Activated CD4-positive, alpha-beta T cell treated with anti-CD3 and anti-CD28 coated beads, Interleukin-2, amount 50 U/mL, for 1 hour (primary cell): ENCODE data around the gene PILRA.

Experiments
- DNase-seq: peaks from one replicate; pipeline ENCODE4 v3.0.0-alpha.2; 2020

PILRA gene

GRCh38 chr7:100413889-100414288 lies 40.6 kb downstream of the PILRA start:
- no peak for DNase-seq

- no peak for DNase-seq
These were observed 42.2 kb downstream of the PILRA start for GRCh38 chr7:100415448-100415847.

DNA sequence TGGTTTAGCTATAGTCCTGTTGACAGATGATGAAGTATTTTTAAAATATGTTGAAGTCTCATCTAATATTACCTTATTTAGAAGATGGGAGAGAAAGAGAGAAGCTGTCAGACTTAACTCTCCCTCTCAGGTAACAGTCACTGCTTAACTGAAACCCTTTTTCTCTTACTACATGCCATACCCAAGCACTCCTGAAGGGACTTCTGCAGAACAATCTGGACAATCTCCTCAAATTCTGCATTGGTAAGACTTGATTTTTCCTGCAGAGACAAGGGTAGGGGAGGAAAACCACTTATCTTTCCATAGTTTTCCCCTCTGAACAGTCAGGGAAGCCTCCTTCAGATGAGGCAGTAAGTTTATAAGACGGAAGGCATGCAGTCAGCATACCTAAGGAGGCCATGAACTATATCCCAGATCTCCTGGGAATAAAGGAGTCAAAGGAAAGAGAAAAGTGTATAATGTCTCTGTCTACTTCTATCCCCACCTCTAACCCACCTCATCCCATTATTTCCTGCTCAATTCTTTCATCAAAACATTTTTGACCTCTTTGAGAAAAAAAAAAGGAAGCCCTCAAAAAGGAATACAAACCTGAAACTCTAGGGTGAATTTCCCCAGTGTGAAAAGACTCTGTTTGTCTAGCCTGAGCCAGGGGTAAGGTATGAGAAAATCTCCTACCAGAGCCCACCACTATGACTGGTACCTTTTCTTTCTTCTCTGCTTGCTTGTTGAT lies 45.8 kb downstream of the PILRA start:
- no peak for DNase-seq

DNA sequence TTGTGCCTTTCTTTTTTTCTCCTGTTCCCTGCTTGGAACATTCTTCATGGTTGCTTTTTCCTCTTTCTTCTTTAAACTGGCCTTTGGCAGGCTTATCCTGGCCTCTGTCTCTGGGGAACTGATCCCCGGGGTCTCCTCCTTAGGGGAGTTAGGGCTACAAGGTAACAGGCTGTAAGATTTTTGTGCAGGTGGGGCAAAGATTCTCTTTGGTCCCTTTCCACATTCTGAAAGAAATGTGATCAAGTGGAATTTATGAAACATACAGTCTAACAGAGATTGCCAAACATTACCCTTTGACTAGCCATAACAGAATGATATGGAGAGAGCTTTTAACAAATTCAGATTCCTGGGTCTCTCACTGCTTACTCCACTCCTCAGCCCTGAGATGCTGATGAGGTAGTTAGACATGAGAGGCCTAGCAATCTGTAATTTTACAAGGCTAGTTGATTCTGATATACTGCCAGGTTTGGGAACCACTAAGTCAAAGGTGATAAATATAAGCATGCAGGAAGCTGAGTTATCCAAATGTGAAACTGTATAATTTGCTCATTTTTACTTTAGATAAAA lies 46.5 kb downstream of the PILRA start:
- no peak for DNase-seq

DNA sequence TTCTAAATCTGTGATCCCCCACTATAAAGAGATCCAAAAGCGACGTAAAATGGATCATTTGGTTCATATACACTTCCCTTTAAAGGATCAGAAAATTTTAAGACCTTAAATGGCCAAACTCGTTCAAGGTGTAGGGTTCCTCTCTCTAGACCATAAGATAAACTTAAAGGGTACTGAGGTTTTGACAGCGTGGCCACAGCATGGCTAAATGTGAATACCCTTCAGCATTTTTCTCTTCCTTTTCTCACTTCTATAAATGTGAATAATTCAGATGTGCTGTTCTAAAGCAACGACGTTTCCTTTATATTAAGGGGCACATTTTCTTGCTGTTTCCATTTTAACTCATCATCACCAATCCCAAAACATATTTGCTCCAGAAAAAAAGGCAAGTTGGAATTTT lies 50.0 kb downstream of the PILRA start:
- no peak for DNase-seq

DNA sequence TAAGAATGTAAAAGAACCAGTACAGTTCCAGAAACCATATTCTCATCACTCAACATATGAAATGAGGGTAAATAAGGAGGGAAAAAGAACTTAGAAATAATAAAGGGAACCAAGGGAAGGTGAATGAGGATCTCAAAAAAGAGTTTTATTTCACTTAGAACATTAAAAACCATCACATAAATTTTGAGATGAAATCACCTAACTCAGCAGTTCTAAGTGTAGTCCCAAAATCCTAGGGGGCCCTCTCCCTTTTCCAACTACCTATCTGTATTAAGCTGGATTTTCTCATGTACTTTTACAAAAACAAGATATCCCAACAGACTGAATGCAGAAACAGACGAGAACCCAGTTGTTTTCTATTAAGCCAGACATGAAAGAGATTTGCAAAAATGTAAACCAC lies 52.1 kb downstream of the PILRA start:
- no peak for DNase-seq

DNA sequence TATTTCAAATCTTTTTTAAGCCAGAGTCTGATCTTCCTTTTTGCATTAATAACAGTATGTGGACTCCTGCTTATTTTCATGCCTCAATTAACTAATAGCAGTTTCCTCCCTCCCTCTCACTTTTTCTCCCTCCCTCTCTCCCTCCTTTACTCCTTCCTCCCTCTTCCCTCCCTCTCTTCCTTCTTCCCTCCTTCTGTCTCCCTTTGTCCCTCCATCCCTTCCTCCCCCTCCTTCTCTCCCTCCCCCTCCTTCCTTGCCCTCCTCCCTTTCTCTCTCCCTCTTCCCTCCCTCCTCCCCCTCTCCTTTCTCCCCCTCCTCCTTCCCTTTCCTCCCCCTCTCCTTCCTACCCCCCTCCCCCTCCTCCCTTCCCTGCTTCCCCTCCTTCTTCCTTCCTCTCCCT lies 53.2 kb downstream of the PILRA start:
- no peak for DNase-seq

GRCh38 chr7:100427762-100428198 lies 54.5 kb downstream of the PILRA start:
- DNase-seq: no peak

GRCh38 chr7:100428199-100428966 lies 55.1 kb downstream of the PILRA start, which contains the start of gene ZCWPW1:
Gene ZCWPW1, minus strand, starts transcription at chr7:100428703. Its CDS starts 8,054 bp downstream, at chr7:100420649.
- peak; percentile 97 for DNase-seq

GRCh38 chr7:100428967-100429636 lies 55.8 kb downstream of the PILRA start:
- peak; percentile 100 for DNase-seq

DNA sequence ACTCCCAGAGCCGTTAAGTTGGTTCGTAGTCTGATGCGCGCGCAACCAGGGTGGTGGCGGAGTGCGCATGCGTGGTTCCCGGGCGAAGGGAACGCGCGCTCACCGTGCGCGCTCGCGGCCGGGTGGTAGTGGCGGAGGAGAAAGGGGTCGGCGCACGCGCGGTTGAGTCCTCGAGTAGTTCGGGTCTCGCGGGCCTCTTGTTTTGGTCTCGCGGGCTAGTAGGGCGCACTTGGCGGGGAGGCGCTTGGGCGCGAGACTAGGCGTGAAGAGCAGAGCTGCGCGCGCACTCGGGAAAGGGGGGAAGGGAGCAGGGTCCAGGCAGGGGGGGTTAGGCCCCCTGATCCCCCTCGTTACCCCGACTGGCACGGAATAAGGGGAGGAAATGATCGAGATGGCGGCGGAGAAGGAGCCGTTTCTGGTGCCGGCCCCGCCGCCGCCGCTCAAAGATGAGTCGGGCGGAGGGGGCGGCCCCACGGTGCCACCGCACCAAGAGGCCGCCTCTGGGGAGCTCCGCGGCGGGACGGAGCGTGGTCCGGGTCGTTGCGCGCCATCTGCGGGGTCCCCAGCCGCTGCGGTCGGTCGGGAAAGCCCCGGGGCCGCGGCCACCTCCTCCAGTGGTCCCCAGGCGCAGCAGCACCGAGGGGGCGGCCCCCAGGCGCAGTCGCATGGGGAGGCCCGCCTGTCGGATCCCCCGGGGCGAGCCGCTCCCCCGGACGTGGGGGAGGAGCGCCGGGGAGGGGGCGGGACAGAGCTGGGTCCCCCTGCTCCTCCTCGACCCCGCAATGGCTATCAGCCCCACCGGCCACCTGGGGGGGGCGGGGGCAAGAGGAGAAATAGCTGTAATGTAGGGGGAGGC lies 56.6 kb downstream of the PILRA start, which contains the start of gene MEPCE:
MEPCE (plus strand) TSS at position 195 of the 856 bp plus-strand sequence; CDS start at position 383, 188 bp downstream.
- DNase-seq: peak; percentile 97

- DNase-seq: peak; percentile 32
These were observed 57.4 kb downstream of the PILRA start for GRCh38 chr7:100430493-100431285.

- no peak for DNase-seq
These were observed 58.0 kb downstream of the PILRA start for GRCh38 chr7:100431286-100431735.

DNA sequence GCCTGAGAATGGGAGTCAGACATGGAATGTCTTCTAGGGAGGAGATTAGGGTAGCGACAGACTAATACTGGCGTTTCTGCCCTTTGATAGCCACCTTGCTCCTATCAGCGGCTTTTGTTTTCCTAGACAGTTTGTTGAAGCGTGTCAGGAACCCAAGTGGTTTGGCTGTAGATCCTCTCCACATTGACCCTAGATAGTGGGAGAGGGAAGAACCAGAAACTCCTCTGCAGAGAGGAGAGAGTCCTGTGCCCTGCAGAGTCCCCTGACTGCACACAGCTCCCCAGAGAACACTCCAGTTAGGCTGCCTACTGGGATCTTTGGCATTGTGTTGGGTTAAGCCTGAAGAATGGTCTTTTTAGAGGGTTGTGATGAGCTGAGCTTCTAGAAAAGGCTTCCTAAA lies 58.8 kb downstream of the PILRA start:
- DNase-seq: no peak

DNA sequence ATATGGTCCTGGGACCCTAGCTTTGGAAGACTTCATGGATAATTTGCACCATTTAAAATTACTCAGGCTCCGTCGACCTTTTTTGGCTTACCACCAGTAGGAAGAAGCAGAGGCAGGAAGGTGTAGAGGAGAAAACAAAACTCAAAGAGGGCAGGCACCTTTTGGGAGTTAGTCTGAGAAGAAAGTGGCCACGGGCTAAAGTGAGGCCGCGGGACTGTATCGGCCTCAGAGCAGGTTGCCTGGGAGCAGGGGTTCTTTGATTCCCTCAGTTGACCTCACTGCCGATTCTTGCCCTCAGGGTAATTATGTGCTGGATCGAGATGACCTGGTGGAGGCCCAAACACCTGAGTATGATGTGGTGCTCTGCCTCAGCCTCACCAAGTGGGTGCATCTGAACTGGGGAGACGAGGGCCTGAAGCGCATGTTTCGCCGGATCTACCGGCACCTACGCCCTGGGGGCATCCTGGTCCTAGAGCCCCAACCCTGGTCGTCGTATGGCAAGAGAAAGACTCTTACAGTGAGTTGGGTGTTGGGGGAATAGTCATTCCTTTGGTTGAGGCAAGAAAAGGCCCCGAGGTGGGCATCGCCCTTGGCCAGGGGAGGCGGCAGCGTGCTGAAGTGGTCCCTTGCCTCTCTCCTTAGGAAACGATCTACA lies 59.5 kb downstream of the PILRA start:
- no peak for DNase-seq

DNA sequence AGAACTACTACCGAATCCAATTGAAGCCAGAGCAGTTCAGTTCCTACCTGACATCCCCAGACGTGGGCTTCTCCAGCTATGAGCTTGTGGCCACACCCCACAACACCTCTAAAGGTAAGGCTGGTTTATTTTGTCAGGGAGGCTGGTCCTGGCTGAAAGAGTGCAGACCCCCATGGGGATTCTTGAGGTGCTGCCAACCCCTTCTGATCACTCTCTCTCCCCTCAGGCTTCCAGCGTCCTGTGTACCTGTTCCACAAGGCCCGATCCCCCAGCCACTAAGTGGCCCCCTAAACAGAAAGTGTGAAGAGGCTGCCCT lies 59.9 kb downstream of the PILRA start:
- no peak for DNase-seq

DNA sequence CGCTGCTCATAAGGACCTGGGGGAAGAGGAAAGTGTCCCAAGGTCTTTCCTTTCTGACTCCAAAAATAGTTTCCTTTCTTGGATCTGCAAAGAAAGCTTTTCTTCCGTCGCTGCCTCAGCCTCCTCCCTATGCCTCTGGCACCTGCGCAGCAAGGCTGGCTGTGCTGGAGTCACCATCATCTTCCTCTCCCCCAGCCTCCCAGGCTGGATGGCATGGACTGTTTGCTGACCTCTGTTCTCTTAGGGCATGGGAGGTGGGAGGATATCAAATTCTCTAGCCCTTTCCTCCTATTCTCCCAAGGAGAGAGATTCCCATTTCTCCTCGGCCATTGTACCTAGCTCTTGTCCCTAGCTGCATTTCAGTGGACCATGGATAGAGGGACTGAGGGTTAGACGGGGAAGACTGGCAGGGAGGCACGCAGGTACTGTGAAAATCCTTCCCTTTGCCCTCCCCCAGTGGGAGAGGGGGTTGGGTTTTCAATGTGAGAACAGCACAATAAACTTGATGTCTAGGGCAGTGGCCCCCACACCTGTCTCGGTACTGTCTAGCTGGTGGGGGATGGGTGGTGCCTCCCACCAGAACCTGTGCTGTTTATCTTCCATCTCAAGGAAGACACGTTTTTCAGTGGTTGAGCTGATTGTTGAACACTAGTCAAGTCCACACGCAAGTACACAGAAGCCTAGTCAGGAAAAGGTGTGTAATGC lies 60.5 kb downstream of the PILRA start:
- DNase-seq: no peak

DNA sequence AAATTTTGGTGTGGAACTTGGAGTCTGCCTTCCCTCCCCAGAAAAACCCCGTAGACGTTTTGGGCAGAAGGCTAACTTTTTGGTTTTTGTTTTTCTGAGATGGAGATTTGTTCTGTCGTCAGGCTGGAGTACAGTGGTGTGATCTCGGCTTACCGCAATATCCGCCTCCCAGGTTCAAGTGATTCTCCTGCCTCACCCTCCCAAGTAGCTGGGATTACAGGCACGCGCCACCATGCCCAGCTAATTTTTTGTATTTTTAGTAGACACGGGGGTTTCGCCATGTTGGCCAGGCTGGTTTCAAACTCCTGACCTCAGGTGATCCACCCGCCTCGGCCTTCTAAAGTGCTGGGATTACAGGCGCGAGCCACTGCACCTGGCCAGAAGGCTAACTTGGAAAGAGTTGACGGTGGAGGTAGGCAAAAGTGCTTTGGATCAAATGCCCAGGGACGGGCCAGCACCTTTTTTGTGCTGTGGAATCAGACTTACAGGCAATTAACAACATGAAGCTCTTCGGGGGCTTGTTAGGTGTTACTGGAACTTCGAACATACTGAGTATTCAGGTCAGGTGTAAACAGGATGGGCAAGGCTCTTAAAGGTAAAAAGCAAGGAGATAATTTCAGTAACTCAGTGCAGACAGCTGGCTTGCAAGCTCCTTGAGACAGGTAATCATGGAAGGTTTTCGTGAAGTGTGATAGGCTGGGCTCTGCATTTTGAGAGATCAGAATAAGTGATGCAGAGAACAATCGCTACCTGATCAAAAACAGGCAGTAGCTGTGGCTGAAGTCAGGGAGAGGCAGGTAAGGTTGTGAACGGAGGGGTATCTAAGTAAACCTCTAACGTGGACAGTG lies 61.2 kb downstream of the PILRA start:
- no peak for DNase-seq
